A549 treated with Hydrocortisone at 1 μM for 4 hours (cell line): ENCODE data around the gene EMC9. TPM values are rescaled to one million over a fixed set of nuclear protein-coding genes. Genes with fewer than 3 reads are reported as not detected.

Experiments used
- total RNA-seq: library from RNA; stranded (reverse); fragments of 200-300 nt; extraction: Qiagen RNA extraction; gene quantifications from 5 replicates; pipeline ENCODE4 v1.2.3, GENCODE V29; 2022

EMC9 gene, protein sequence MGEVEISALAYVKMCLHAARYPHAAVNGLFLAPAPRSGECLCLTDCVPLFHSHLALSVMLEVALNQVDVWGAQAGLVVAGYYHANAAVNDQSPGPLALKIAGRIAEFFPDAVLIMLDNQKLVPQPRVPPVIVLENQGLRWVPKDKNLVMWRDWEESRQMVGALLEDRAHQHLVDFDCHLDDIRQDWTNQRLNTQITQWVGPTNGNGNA
- 46.8 to 61.3 TPM (median 57.0 TPM) in 5 replicates for total RNA-seq

DNA sequence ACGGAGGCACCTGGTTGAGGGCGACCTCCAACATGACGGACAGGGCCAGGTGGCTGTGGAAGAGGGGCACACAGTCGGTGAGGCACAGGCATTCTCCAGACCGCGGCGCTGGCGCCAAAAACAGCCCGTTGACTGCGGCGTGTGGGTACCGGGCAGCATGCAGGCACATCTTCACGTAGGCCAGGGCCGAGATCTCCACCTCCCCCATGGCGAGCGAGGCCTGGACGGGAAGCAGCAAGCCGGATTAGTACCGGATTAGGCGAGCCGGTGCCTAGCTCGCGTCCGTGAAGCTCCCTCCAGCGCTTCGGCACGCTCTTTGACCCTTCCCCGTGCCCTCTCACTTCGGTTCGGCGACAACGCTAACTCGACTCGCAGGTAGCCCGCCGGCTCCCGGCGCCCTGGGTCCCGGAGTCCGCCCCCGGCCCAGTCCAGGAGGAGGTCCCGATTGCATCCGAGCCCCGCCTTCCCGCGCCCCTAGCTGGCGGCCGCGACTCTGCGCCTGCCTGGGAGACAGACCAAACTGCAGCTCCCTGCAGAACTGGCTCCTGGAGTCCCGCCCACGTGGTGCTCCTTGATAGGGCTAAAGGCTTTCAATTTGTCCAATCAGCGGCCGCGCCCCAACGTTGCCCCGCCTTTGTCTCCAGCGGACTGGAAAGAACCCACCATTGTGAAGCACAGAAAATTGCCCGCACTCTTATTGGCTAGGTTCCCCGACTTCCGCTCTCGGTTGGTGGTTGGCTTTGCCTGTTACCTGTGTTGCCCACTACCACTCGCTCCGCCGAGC is at the start of gene EMC9:
TSS of gene EMC9 (minus strand) at position 495 of the 784 bp plus-strand sequence. CDS start at position 208, 287 bp downstream.

GRCh38 chr14:24188251-24189058 is 47.1 kb upstream of the EMC9 start, which contains the start of gene IPO4:
Gene IPO4, minus strand, starts transcription at chr14:24188816. Its CDS starts 29 bp downstream, at chr14:24188787.

DNA sequence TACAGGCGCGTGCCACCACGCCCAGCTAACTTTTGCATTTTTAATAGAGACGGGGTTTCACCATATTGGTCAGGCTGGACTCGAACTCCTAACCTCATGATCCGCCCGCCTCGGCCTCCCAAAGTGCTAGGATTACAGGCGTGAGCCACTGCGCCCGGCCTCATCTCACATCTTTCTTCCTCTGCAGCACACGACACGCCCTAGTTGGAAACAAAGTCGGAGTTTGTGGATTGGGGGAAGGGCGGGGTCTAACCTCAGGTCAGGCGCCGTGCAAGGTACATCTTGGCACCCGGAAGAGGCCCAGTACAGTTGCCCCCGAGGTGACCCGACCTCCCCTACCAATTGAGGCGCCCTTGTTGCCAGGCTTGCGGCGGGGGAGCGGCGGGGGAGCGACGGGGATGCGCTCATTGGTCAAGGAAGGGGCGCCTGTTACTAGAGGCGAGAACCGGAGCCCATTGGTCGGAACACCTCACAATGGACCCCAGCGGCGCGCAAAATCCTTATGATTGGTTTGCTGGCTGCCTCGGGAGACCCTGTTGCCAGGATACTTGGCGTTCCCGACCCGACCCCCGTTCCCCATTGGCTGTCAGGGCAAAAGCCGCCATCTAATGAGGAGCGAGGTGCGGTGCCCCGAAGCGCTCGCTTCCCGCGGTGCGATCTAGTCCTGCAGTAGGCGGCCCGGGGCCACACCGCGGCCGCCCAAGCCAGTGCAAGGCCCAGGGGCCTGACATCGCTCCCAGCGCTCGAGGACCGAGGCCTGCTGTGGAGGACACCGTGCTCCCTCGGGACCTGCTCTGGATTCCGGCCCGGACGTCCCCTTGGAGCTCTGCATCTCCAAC is 30.2 kb upstream of the EMC9 start, which contains the start of gene REC8:
TSS of gene REC8 (plus strand) at position 659 of the 839 bp plus-strand sequence. CDS start 473 bp downstream, outside the sequence.

GRCh38 chr14:24160850-24161804 is 19.7 kb upstream of the EMC9 start, which contains the start of gene IRF9:
Gene IRF9, plus strand, starts transcription at chr14:24161265. Its CDS starts 880 bp downstream, at chr14:24162145.

DNA sequence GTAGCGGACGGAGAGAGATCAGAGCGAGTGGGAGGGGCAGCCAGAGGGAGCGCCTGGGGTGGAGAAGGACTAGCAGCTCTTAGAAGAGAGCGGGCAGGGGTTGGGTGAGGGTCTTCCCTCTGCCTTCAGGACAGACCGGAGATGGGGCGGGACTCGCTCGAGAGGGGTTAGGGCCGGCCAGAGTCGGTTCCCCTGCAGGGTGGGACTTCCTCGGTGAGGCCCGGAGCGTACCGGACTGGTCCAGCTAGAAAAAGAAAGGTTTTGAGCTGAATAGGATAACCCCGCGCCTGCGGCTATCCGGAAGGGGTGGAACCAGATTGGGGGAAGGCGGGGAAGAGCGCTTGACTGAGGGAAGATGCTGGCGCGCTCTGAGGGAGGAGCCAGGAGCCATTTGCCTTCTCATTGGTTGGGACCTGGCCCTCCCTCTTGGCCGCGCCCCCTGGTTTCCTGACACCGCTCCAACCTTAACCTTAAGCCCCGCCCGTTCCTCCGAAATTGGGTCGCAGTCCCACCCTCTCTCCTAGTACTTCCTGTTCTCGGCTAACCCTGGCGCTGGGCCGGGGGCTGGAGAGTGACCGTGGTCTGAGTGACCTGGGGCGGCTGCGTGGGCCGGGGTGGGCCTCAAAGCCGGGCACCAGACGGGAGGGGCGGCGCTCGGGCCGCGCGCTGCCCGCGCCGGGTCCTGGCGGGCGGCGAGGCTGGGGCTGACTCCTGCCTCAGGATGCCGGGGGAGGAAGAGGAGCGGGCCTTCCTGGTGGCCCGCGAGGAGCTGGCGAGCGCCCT is 5.8 kb upstream of the EMC9 start, which contains the start of gene RNF31:
TSS of gene RNF31 (plus strand) at position 521 of the 783 bp plus-strand sequence. CDS start at position 722, 201 bp downstream.

DNA sequence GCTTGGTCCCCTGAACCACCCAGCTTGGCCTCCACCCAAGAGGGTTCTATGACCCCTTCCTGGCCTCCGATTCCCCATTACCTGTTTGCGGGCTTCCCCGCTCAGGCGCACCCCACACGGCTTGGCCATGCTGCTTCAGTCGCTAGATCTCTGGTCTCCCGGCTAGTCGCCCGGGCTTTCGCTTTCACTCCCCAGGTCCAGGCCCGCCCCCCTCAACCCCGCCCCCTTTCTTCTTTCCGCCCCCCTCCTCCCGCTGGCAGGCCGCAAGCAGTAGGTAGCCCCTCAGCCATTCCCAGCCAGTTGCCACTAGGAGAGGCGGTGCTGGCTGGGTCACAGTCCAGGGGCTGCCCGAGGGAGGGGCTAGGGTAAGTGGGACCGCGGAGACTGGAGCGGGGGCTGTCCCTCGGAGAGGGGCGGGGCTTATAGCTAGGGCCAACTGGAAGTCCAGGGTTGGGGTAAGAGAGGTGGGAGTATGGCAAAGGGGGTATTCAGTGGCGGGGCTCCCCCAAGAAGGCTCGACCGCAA is 5.1 kb upstream of the EMC9 start, which contains the start of gene PSME2:
TSS of gene PSME2 (minus strand) at position 158 of the 525 bp plus-strand sequence. CDS start at position 129, 29 bp downstream.

GRCh38 chr14:24135834-24136683 is 5.3 kb downstream of the EMC9 start, which contains the start of gene PSME1:
Gene PSME1, plus strand, starts transcription at chr14:24136194. Its CDS starts 69 bp downstream, at chr14:24136263.

GRCh38 chr14:24130380-24130716 is 11.0 kb downstream of the EMC9 start, which contains the start of gene FITM1:
Gene FITM1, plus strand, starts transcription at chr14:24130659. Its CDS starts 905 bp downstream, at chr14:24131564.

DNA sequence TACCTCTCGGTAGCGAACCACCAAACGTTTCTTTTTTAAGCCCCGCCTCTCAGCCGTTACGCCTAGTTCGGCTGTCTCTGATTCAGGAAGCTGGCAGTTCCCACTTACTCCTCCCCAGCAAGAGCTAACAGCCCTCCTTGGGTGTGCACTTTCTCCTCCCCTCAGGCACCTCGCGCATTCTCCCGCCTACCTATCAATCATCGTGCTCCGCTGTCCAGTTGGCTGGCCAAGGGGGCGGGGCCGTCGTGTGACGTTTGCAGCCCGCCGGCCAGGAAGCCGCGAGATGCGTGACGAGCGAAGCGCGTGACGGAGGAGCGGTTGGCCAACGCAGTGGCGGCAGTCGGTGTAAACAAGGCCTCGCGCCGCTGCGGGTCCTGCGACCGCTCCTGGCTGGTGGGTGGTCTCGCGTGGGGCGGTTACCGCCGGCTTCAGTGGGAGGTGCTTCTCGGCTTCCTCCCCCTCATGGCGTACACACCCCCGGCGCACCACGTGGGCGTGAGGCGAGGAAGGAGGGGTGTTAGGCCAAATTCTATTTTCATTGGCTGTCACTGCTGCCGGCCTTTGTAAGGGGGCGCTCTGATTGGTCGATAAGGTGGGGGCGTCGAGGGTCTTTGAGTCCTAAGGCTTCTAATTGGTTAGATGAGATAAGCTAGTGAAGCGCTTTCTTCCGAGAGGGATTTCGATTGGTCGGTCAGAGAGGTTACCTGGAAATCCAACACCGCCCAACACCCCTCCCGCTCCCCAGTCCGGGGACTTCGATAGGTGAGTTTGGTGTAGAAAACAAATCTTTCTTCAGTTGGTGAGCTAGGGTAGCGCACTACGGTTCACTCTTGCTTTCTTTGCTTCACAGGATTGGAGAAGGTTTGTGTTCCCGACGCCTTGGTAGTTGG is 26.6 kb downstream of the EMC9 start, which contains the start of the genes DCAF11 and NRL:
TSS of gene DCAF11 (plus strand) at position 246 of the 890 bp plus-strand sequence. CDS start 818 bp downstream, outside the sequence.
TSS of gene NRL (minus strand) at position 418 of the 890 bp plus-strand sequence. CDS start 32,101 bp downstream, outside the sequence.

DNA sequence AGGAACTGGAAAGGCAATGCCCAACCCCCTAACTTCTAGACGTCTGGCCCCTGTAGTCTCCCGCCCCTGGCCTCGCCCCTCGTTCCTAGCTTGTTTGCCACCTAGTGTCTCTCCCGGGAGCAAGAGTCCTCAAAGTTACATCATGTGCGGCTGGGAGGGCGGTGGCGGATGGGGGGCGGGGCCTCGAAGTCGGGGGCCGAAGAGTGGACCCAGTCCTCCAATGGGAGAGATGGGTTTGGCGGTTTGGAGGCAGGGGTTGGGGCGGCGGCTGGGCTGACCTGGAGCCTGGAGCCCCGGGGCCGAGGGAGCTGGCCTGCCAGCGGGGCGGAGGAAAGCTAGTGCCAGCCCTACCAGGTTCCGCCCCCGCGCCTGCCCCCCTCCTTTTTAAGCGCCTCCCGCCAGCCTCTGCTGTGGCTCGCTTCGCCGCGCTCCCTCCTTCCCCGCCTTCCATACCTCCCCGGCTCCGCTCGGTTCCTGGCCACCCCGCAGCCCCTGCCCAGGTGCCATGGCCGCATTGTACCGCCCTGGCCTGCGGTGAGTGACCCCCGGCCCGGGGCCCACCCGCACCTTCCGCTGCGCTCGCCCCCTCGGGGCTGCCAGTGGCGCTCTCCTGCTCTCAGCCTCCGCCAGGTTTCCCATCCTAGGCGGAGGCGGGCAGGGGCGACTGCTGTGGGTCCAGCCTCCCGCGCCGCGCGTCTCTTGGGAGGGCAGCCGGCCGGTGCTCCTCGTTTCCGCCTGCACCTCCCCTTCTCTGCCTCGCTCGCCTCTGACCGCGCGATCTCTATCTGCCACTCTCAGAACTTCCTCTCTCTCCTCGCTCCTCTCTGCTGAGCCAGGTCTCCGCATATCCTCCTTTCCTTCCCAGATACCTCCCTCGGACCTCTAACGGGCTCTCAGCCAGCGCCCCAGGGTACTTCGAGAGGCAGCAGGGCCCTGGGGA is 47.2 kb downstream of the EMC9 start, which contains the start of gene PCK2:
TSS of gene PCK2 (plus strand) at position 411 of the 940 bp plus-strand sequence. CDS start at position 506, 95 bp downstream.

Other genes with a start within 250 kb of the EMC9 start
- 43.0 to 48.9 TPM (median 46.1 TPM) in 5 replicates for gene DHRS4, start 187.8 kb downstream of the EMC9 start, total RNA-seq
- 23.3 to 33.3 TPM (median 29.5 TPM) in 5 replicates for gene DHRS4L2, start 152.7 kb downstream of the EMC9 start, total RNA-seq
- 0.25 to 0.62 TPM (median 0.54 TPM) in 5 replicates for gene CARMIL3, start 89.6 kb downstream of the EMC9 start, total RNA-seq
- gene CPNE6, start 70.0 kb downstream of the EMC9 start, total RNA-seq, result 0.15 to 0.17 TPM in 2 of 5 replicates, not detected in the others
- gene PCK2, start 47.3 kb downstream of the EMC9 start, total RNA-seq, result 18.3 to 21.2 TPM (median 19.7 TPM) in 5 replicates
- 19.6 to 26.7 TPM (median 20.6 TPM) in 5 replicates for gene DCAF11, start 26.8 kb downstream of the EMC9 start, total RNA-seq
- 0.59 to 0.94 TPM (median 0.69 TPM) in 5 replicates for gene NRL, start 26.6 kb downstream of the EMC9 start, total RNA-seq
- 0.13 to 0.18 TPM (median 0.14 TPM) in 3 of 5 replicates, not detected in the others for gene FITM1, start 10.9 kb downstream of the EMC9 start, total RNA-seq
- gene PSME1, start 5.4 kb downstream of the EMC9 start, total RNA-seq, result 159 to 189 TPM (median 167 TPM) in 5 replicates
- 143 to 202 TPM (median 162 TPM) in 5 replicates for gene PSME2, start 5.0 kb upstream of the EMC9 start, total RNA-seq
- gene RNF31, start 5.9 kb upstream of the EMC9 start, total RNA-seq, result 23.2 to 36.4 TPM (median 28.7 TPM) in 5 replicates
- gene IRF9, start 19.7 kb upstream of the EMC9 start, total RNA-seq, result 15.5 to 20.2 TPM (median 17.9 TPM) in 5 replicates
- 2.6 to 5.9 TPM (median 4.3 TPM) in 5 replicates for gene REC8, start 30.5 kb upstream of the EMC9 start, total RNA-seq
- 74.1 to 86.9 TPM (median 75.7 TPM) in 5 replicates for gene IPO4, start 47.2 kb upstream of the EMC9 start, total RNA-seq
- gene TM9SF1, start 53.9 kb upstream of the EMC9 start, total RNA-seq, result 61.4 to 81.2 TPM (median 65.5 TPM) in 5 replicates
- gene TSSK4, start 64.1 kb upstream of the EMC9 start, total RNA-seq, result not detected in 5 replicates
- gene CHMP4A, start 71.9 kb upstream of the EMC9 start, total RNA-seq, result 77.5 to 105 TPM (median 83.7 TPM) in 5 replicates
- 28.0 to 33.9 TPM (median 32.1 TPM) in 5 replicates for gene MDP1, start 74.5 kb upstream of the EMC9 start, total RNA-seq
- gene NEDD8, start 90.8 kb upstream of the EMC9 start, total RNA-seq, result 411 to 486 TPM (median 455 TPM) in 5 replicates
- gene GMPR2, start 91.3 kb upstream of the EMC9 start, total RNA-seq, result 53.0 to 66.2 TPM (median 59.0 TPM) in 5 replicates
- 32.1 to 38.5 TPM (median 37.3 TPM) in 5 replicates for gene TINF2, start 101.0 kb upstream of the EMC9 start, total RNA-seq
- gene TGM1, start 121.6 kb upstream of the EMC9 start, total RNA-seq, result 0.99 to 1.6 TPM (median 1.5 TPM) in 5 replicates
- 15.6 to 18.0 TPM (median 17.0 TPM) in 5 replicates for gene RABGGTA, start 130.0 kb upstream of the EMC9 start, total RNA-seq
- gene DHRS1, start 158.2 kb upstream of the EMC9 start, total RNA-seq, result 9.8 to 11.5 TPM (median 11.2 TPM) in 5 replicates
- 13.0 to 18.8 TPM (median 16.2 TPM) in 5 replicates for gene NOP9, start 158.3 kb upstream of the EMC9 start, total RNA-seq
- 0.13 to 0.22 TPM (median 0.22 TPM) in 5 replicates for gene CIDEB, start 166.4 kb upstream of the EMC9 start, total RNA-seq
- gene LTB4R2, start 168.5 kb upstream of the EMC9 start, total RNA-seq, result 3.0 to 4.9 TPM (median 3.8 TPM) in 5 replicates
- gene LTB4R, start 169.9 kb upstream of the EMC9 start, total RNA-seq, result 3.8 to 5.9 TPM (median 5.5 TPM) in 5 replicates
- not detected in 5 replicates for gene ADCY4, start 193.5 kb upstream of the EMC9 start, total RNA-seq
- gene RIPK3, start 198.4 kb upstream of the EMC9 start, total RNA-seq, result not detected in 5 replicates
- 0.10 to 0.31 TPM (median 0.15 TPM) in 4 of 5 replicates, not detected in the other for gene NFATC4, start 226.6 kb upstream of the EMC9 start, total RNA-seq